Heart left ventricle (tissue), 16 donors: ENCODE measurements around the gene MUC16. TPM values are rescaled to one million over a fixed set of nuclear protein-coding genes. Genes with fewer than 3 reads are reported as not detected.
"Not testable (repeated sequence)": the region's sequence is repeated elsewhere in the genome, so short reads cannot be mapped to it uniquely, and the experiment has no call there.

Source experiments
- ATAC-seq, 4 donors: fragments of 200-7000 bp; cut with Tn5 transposase; one replicate each; pipeline ENCODE4 v1.9.1; 2020 to 2022; ENCODE audit warnings: moderate library complexity in 4 of 4, mild to moderate bottlenecking in 3 of 4, moderate number of reproducible peaks in 1 of 4
- DNase-seq, 5 donors: peaks; one replicate each; pipeline ENCODE4 v3.0.0-alpha.2; 2020
- H3K27ac ChIP-seq, 12 donors: fragments of 200-600 bp; sonication (generic) in 4 of 12; one replicate each; pipeline versions ENCODE4 v1.5.0 to v1.8.0; 2016 to 2022; ENCODE audit warnings: mild to moderate bottlenecking in 2 of 12
- H3K27me3 ChIP-seq, 9 donors: fragments of 200-600 bp; sonication (generic) in 2 of 9; one replicate each; pipeline versions ENCODE4 v1.5.1 to v1.8.0; 2016 to 2022; ENCODE audit warnings: mild to moderate bottlenecking in 3 of 9
- H3K36me3 ChIP-seq, 9 donors: fragments of 200-600 bp; sonication (generic) in 2 of 9; one replicate each; pipeline versions ENCODE4 v1.5.0 to v1.8.0; 2018 to 2022; ENCODE audit warnings: mild to moderate bottlenecking in 2 of 9
- H3K4me1 ChIP-seq, 12 donors: fragments of 200-600 bp; sonication (generic) in 4 of 12; one replicate each; pipeline versions ENCODE4 v1.5.0 to v1.8.0; 2016 to 2022; ENCODE audit warnings: mild to moderate bottlenecking in 3 of 12
- H3K4me3 ChIP-seq, 12 donors: fragments of 200-600 bp; sonication (generic) in 4 of 12; one replicate each; pipeline versions ENCODE4 v1.5.0 to v1.8.0; 2017 to 2022; ENCODE audit warnings: mild to moderate bottlenecking in 9 of 12, moderate library complexity in 4 of 12
- H3K9me3 ChIP-seq, 12 donors: fragments of 200-600 bp; sonication (generic) in 4 of 12; one replicate each; pipeline versions ENCODE4 v1.5.0 to v1.8.0; 2016 to 2022; ENCODE audit warnings: mild to moderate bottlenecking in 1 of 12
- CTCF ChIP-seq, 12 donors: fragments of 200-600 bp; sonication (generic) in 4 of 12; IDR thresholded peaks; one replicate each; pipeline versions ENCODE4 v1.5.0 to v1.8.0; 2018 to 2022; ENCODE audit warnings: antibody characterized with exemption in 12 of 12, mild to moderate bottlenecking in 5 of 12
- POLR2A ChIP-seq, 2 donors: fragments of 450-650 bp; IDR thresholded peaks; one replicate each; pipeline ENCODE4 v1.6.1; 2017; ENCODE audit warnings: antibody characterized with exemption in 2 of 2, mild to moderate bottlenecking in 2 of 2, moderate library complexity in 2 of 2
- WGBS, 4 donors: extraction: QIAGEN DNeasy Blood & Tissue Kit in 2 of 4; methylation state at CpG; one replicate each; pipeline versions ENCODE4 v1.1.5 to v1.1.7; 2013 to 2018; 5-methylcytosine and 5-hydroxymethylcytosine counted together
- intact Hi-C, 10 donors: fragments of 100-400 bp; cut with DNase I; formaldehyde crosslinking; loops; one replicate each; pipeline versions ENCODE4 v1.11.1 to v1.14.2; 2022
- polyA plus RNA-seq, 2 donors: library from polyadenylated mRNA; stranded (reverse); fragments of 200-250 nt; gene quantifications; one replicate each; pipeline ENCODE4 v1.2.3, GENCODE V29; 2013
- total RNA-seq, 9 donors: library from RNA; depleted of rRNA in 2 of 9; stranded (reverse); fragments of >200 nt in 2 of 9; fragmentation: NEBNext Ultra II Directional in 3 of 9; extraction: Animal tissue kit (Norgen Biotek cat#: 25700) in 3 of 9; gene quantifications; one replicate each; pipeline versions ENCODE4 v1.1.0 to v1.2.4, GENCODE V29; 2016 to 2023
- donor health status: ischemic (EF 13 %, LVEDD 7.1; RV severe dilation, severe dysfunction).
- donor health status: healthy with polysubstance abuse.
- donor health status: DM: no; HTN: yes; CAD: no.
- donor health status: DM: no; HTN: no; CAD: no.
- donor health status: ischemic (EF 25% LVEDD 6.9; RV normal size, moderate dysfunction).
- donor health status: ischemic (EF 25% LVEDD 5.7; RV mildly dilated, moderate dysfunction).
- donor health status: healthy.
- donor health status: DM: yes; HTN: yes; CAD: no.
- donor health status: ischemic (EF 35%, LVEDD 5.7; RV mildly dilated, moderate dysfunction).
- donor health status: nonischemic (EF 11% LVEDD 7.7; RV severe dilation, severe dysfunction).
- donor health status: DM: yes; HTN: yes; CAD: no.
- donor health status: PGD.
- donor health status: ischemic (EF 29% LVEDD 5.4; RV normal size, mild dysfunction).
- donor health status: nonischemic (EF 23%, LVEDD 6.1; RV moderate dilation, normal function).

The MUC16 gene
- total and polyA plus RNA-seq, 11 donors, result under 0.01 to 16.2 (median 0.05) TPM; not detected in 7

GRCh38 chr19:9054765-9055164, 44.6 kb upstream of the MUC16 start:
- no peak overlapping the region for H3K4me3 ChIP-seq
- no peaks in the 10 kb centered on the region for H3K4me1 ChIP-seq
- H3K9me3 ChIP-seq, result no peaks in the 10 kb centered on the region
- no peak for TF ChIP-seq CTCF (IDR thresholded peaks at IDR 0.05)
- TF ChIP-seq POLR2A (IDR thresholded peaks at IDR 0.05), result no peak
- ATAC-seq (no peak), DNase-seq (no peak)
- WGBS, 4 donors, result 23 to 30% (median 28%) methylated on average over 8 of the region's 8 CpGs
- no peaks in the 10 kb centered on the region for H3K36me3 ChIP-seq
- H3K27me3 ChIP-seq, result peaks cover 0 to 10% (median 2%) of the 10 kb centered on the region in 9 donors
- H3K27ac ChIP-seq, result no peak overlapping the region
- intact Hi-C loops, result no loop called here

DNA sequence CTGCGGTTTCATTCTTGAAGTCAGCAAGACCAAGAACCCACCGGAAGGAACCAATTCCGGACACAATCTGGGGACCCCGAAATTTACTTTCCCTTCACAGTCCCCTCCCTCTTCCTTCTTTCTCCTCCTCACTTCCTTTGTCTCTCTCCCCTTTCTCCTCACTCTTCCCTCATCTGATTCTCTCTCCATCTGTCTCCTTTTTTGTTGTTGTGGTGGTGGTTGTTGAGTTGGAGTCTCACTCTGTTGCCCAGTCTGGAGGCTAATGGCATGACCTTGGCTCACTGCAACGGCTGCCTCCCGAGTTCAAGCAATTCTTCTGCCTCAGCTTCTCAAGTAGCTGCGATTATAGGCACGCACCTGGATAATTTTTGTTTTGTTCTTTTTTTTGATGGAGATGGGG, 44.0 kb upstream of the MUC16 start:
- TF ChIP-seq CTCF (IDR thresholded peaks at IDR 0.05), result no peak
- TF ChIP-seq POLR2A (IDR thresholded peaks at IDR 0.05), result no peak
- DNase-seq, result no peak
- Histone ChIP-seq H3K4me3 (no peak overlapping the region), H3K27ac (no peak overlapping the region), H3K27me3 (peaks cover 0 to 10% (median 2%) of the 10 kb centered on the region in 9 donors), H3K36me3 (no peaks in the 10 kb centered on the region), H3K9me3 (no peaks in the 10 kb centered on the region), H3K4me1 (no peaks in the 10 kb centered on the region)
- intact Hi-C loops, result no loop called here
- ATAC-seq, result no peak
- 83 to 90% (median 86%) methylated on average over 8 of the region's 8 CpGs for WGBS, 4 donors

GRCh38 chr19:9053674-9054073, 43.5 kb upstream of the MUC16 start:
- H3K4me3 ChIP-seq, H3K27ac ChIP-seq, H3K9me3 ChIP-seq, DNase-seq, ATAC-seq, H3K4me1 ChIP-seq, intact Hi-C loops, H3K36me3 ChIP-seq: not testable (repeated sequence)
- H3K27me3 ChIP-seq, result peaks cover 0 to 10% (median 2%) of the 10 kb centered on the region in 9 donors
- 94 to 99% (median 95%) methylated on average over 6 of the region's 6 CpGs for WGBS, 4 donors

- intact Hi-C loops, result no loop called here
- H3K4me3 ChIP-seq, result no peak overlapping the region
- ATAC-seq, result no peak
- no peak overlapping the region for H3K27ac ChIP-seq
- no peak for TF ChIP-seq CTCF (IDR thresholded peaks at IDR 0.05)
- TF ChIP-seq POLR2A (IDR thresholded peaks at IDR 0.05), result no peak
- H3K36me3 ChIP-seq, result no peaks in the 10 kb centered on the region
- WGBS, 4 donors, result 79 to 88% (median 83%) methylated on average over 4 of the region's 4 CpGs
- H3K4me1 ChIP-seq, result no peaks in the 10 kb centered on the region
- H3K9me3 ChIP-seq, result no peaks in the 10 kb centered on the region
- H3K27me3 ChIP-seq, result peaks cover 0 to 13% (median 2%) of the 10 kb centered on the region in 9 donors
- no peak for DNase-seq
Observed at GRCh38 chr19:9052894-9053293, 42.7 kb upstream of the MUC16 start.

DNA sequence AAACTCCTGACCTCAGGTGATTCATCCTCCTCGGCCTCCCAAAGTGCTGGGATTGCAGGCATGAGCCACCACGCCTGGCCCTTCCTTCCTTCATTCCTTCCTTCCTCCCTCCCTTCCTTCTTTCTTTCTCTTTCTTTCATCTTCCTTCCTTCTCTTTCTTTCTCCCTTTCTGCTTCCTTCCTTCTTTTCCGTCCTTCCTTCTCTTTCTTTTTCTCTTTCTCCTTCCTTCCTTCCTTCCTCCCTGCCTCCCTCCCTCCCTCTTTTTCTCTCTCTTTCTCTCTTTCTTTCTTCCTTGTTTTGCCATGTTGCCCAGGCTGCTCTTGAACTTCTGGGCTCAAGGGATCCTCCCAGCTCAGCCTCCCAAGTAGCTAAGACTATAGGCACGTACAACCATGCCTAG, 36.5 kb upstream of the MUC16 start:
- no peak for ATAC-seq
- DNase-seq, result no peak
- intact Hi-C loops, result no loop called here
- Histone ChIP-seq H3K36me3 (no peaks in the 10 kb centered on the region), H3K9me3 (no peaks in the 10 kb centered on the region), H3K4me3 (no peak overlapping the region), H3K27me3 (peaks cover 0 to 20% (median 0%) of the 10 kb centered on the region in 9 donors), H3K4me1 (no peaks in the 10 kb centered on the region), H3K27ac (no peak overlapping the region)
- 50 to 59% (median 51%) methylated on average over 4 of the region's 4 CpGs for WGBS, 4 donors
- TF ChIP-seq POLR2A (IDR thresholded peaks at IDR 0.05) (no peak), CTCF (IDR thresholded peaks at IDR 0.05) (no peak)
